Smooth muscle cell (in vitro differentiated cells): ENCODE data around the gene CD81. TPM values are rescaled to one million over a fixed set of nuclear protein-coding genes. Genes with fewer than 3 reads are reported as not detected.

Experiments
- DNase-seq: peaks from one replicate; lab custom pipeline; 2025; ENCODE audit not compliant: unreplicated experiment; lab: John Stamatoyannopoulos, UW
- H2AFZ ChIP-seq: fragments of 200-600 bp; sonication (generic); 2 replicates; pipeline ENCODE4 v1.6.0; 2016; ENCODE audit warnings: antibody characterized with exemption, low read depth, mild to moderate bottlenecking
- H3F3A ChIP-seq: fragments of 200-600 bp; sonication (generic); 2 replicates; pipeline ENCODE4 v1.6.0; 2017; ENCODE audit warnings: antibody characterized with exemption, low read depth
- H3K27ac ChIP-seq: fragments of 200-600 bp; sonication (generic); 2 replicates; pipeline ENCODE4 v1.5.1; 2016; ENCODE audit warnings: low read depth, mild to moderate bottlenecking
- H3K27me3 ChIP-seq: fragments of 200-600 bp; sonication (generic); 2 replicates; pipeline ENCODE4 v1.6.1; 2016; ENCODE audit warnings: low read depth, mild to moderate bottlenecking
- H3K36me3 ChIP-seq: fragments of 200-600 bp; sonication (generic); 2 replicates; pipeline ENCODE4 v1.5.1; 2016; ENCODE audit warnings: low read depth
- H3K4me1 ChIP-seq: fragments of 200-600 bp; sonication (generic); 2 replicates; pipeline ENCODE4 v1.5.1; 2016; ENCODE audit warnings: low read depth
- H3K4me2 ChIP-seq: fragments of 200-600 bp; sonication (generic); 2 replicates; pipeline ENCODE4 v1.6.0; 2016; ENCODE audit warnings: mild to moderate bottlenecking
- H3K4me3 ChIP-seq: fragments of 200-600 bp; sonication (generic); 2 replicates; pipeline ENCODE4 v1.5.1; 2016; ENCODE audit warnings: mild to moderate bottlenecking
- H3K79me2 ChIP-seq: fragments of 200-600 bp; sonication (generic); 2 replicates; pipeline ENCODE4 v1.6.0; 2016; ENCODE audit warnings: low read depth, mild to moderate bottlenecking
- H3K9ac ChIP-seq: fragments of 200-600 bp; sonication (generic); 2 replicates; pipeline ENCODE4 v1.6.0; 2016; ENCODE audit warnings: low read depth
- H3K9me3 ChIP-seq: fragments of 200-600 bp; sonication (generic); replicated peaks from 2 replicates; pipeline ENCODE4 v1.5.1; 2016; ENCODE audit warnings: low read depth
- H4K20me1 ChIP-seq: fragments of 200-600 bp; sonication (generic); 2 replicates; pipeline ENCODE4 v1.6.0; 2016; ENCODE audit warnings: low read depth
- CTCF ChIP-seq: fragments of 200-600 bp; sonication (generic); IDR thresholded peaks from 2 replicates; pipeline ENCODE4 v1.5.1; 2017; ENCODE audit warnings: borderline replicate concordance, mild to moderate bottlenecking, antibody characterized with exemption; ENCODE audit not compliant: insufficient read depth, poor library complexity, severe bottlenecking
- WGBS: methylation state at CpG from one replicate; pipeline ENCODE4 v1.1.7; 2016; ENCODE audit warnings: low lambda C conversion rate; 5-methylcytosine and 5-hydroxymethylcytosine counted together
- polyA plus RNA-seq: library from polyadenylated mRNA; unstranded; fragments of >200 nt; fragmentation: Nextera tagmentation; extraction: Ambion mirVana; gene quantifications from 2 replicates; pipeline ENCODE4 v1.2.1, GENCODE V29; 2016
- total RNA-seq: library from RNA; depleted of rRNA; stranded (reverse); fragments of >200 nt; gene quantifications from 2 replicates; pipeline ENCODE4 v1.2.3, GENCODE V29; 2014

The CD81 gene
- total and polyA plus RNA-seq, 2 experiments from 2014 or later = 191 to 519 TPM

GRCh38 chr11:2421226-2421994 lies 44.3 kb downstream of the CD81 start:
- Histone ChIP-seq H3K4me2 (no peak overlapping the region), H3K9me3 (no peaks in the 10 kb centered on the region), H3K27me3 (no peaks in the 10 kb centered on the region), H3K4me3 (no peak overlapping the region), H3K36me3 (no peaks in the 10 kb centered on the region), H3K4me1 (no peaks in the 10 kb centered on the region), H3K27ac (no peak overlapping the region), H3F3A (no peaks in the 10 kb centered on the region), H4K20me1 (no peaks in the 10 kb centered on the region), H3K9ac (no peak overlapping the region), H3K79me2 (no peaks in the 10 kb centered on the region), H2AFZ (no peak overlapping the region)
- TF ChIP-seq CTCF = no peak
- 83% methylated on average over 16 of the region's 19 CpGs for WGBS
- no peak for DNase-seq

GRCh38 chr11:2421996-2422395 lies 44.9 kb downstream of the CD81 start:
- Histone ChIP-seq H3K27ac (no peak overlapping the region), H3K4me1 (no peaks in the 10 kb centered on the region), H3K27me3 (no peaks in the 10 kb centered on the region), H3F3A (no peaks in the 10 kb centered on the region), H3K9ac (no peak overlapping the region), H3K4me2 (no peak overlapping the region), H3K9me3 (no peaks in the 10 kb centered on the region), H3K4me3 (no peak overlapping the region), H2AFZ (no peak overlapping the region), H3K36me3 (no peaks in the 10 kb centered on the region), H3K79me2 (no peaks in the 10 kb centered on the region), H4K20me1 (no peaks in the 10 kb centered on the region)
- no peak for TF ChIP-seq CTCF
- DNase-seq = no peak
- WGBS = 95% methylated on average over 14 of the region's 17 CpGs

GRCh38 chr11:2422461-2423156 lies 45.5 kb downstream of the CD81 start:
- H3F3A ChIP-seq = no peaks in the 10 kb centered on the region
- TF ChIP-seq CTCF = no peak
- no peaks in the 10 kb centered on the region for H3K79me2 ChIP-seq
- no peak overlapping the region for H3K9ac ChIP-seq
- H3K4me2 ChIP-seq = no peak overlapping the region
- 89% methylated on average over 14 of the region's 14 CpGs for WGBS
- no peaks in the 10 kb centered on the region for H3K9me3 ChIP-seq
- DNase-seq = no peak
- no peak overlapping the region for H3K4me3 ChIP-seq
- no peak overlapping the region for H3K27ac ChIP-seq
- no peak overlapping the region for H2AFZ ChIP-seq
- H3K36me3 ChIP-seq = no peaks in the 10 kb centered on the region
- H4K20me1 ChIP-seq = no peaks in the 10 kb centered on the region
- no peaks in the 10 kb centered on the region for H3K4me1 ChIP-seq
- H3K27me3 ChIP-seq = no peaks in the 10 kb centered on the region
